Neural progenitor cell (in vitro differentiated cells): ENCODE data around the gene MKNK1. TPM values are rescaled to one million over a fixed set of nuclear protein-coding genes. Genes with fewer than 3 reads are reported as not detected.
A peak's percentile ranks its signal among the peaks of the same experiment; 100 is the strongest.

Experiments used
- DNase-seq: peaks from one replicate; pipeline ENCODE4 v3.0.0-alpha.2; 2016; ENCODE audit warnings: low spot score
- H2AFZ ChIP-seq: fragments of 200-600 bp; sonication (generic); replicated peaks from 2 replicates; pipeline ENCODE4 v1.6.1; 2016; ENCODE audit warnings: antibody characterized with exemption
- H3F3A ChIP-seq: fragments of 200-600 bp; sonication (generic); 2 replicates; pipeline ENCODE4 v1.6.1; 2016; ENCODE audit warnings: antibody characterized with exemption, low read depth
- H3K27ac ChIP-seq: fragments of 200-600 bp; sonication (generic); 2 replicates; pipeline ENCODE4 v1.5.1; 2016; ENCODE audit warnings: mild to moderate bottlenecking
- H3K27me3 ChIP-seq: fragments of 200-600 bp; sonication (generic); 2 replicates; pipeline ENCODE4 v1.6.1; 2016; ENCODE audit warnings: mild to moderate bottlenecking, moderate library complexity
- H3K36me3 ChIP-seq: fragments of 200-600 bp; sonication (generic); 2 replicates; pipeline ENCODE4 v1.5.1; 2016
- H3K4me1 ChIP-seq: fragments of 200-600 bp; sonication (generic); 2 replicates; pipeline ENCODE4 v1.6.1; 2016; ENCODE audit warnings: mixed run types
- H3K4me2 ChIP-seq: fragments of 200-600 bp; sonication (generic); 2 replicates; pipeline ENCODE4 v1.6.1; 2016
- H3K4me3 ChIP-seq: fragments of 200-600 bp; sonication (generic); 2 replicates; pipeline ENCODE4 v1.5.1; 2016
- H3K79me2 ChIP-seq: fragments of 200-600 bp; sonication (generic); 2 replicates; pipeline ENCODE4 v1.6.1; 2016; ENCODE audit warnings: low read depth
- H3K9ac ChIP-seq: fragments of 200-600 bp; sonication (generic); 2 replicates; pipeline ENCODE4 v1.6.1; 2016
- H3K9me3 ChIP-seq: fragments of 200-600 bp; sonication (generic); 2 replicates; pipeline ENCODE4 v1.5.1; 2016; ENCODE audit warnings: low read depth
- H4K20me1 ChIP-seq: fragments of 200-600 bp; sonication (generic); 2 replicates; pipeline ENCODE4 v1.6.1; 2016; ENCODE audit warnings: low read depth
- H3K27ac Mint-ChIP-seq: 3 replicates; pipeline ENCODE4 v1.8.0; 2021; ENCODE audit warnings: mixed read lengths
- H3K27me3 Mint-ChIP-seq: 2 replicates; pipeline ENCODE4 v1.8.0; 2022; ENCODE audit warnings: low read depth, mild to moderate bottlenecking, inconsistent platforms, moderate library complexity, mixed read lengths; ENCODE audit not compliant: insufficient read depth
- H3K36me3 Mint-ChIP-seq: 3 replicates; pipeline ENCODE4 v1.8.0; 2021; ENCODE audit warnings: mixed read lengths
- H3K4me1 Mint-ChIP-seq: 3 replicates; pipeline ENCODE4 v1.8.0; 2021; ENCODE audit warnings: mixed read lengths
- H3K4me3 Mint-ChIP-seq: 3 replicates; pipeline ENCODE4 v1.8.0; 2021; ENCODE audit warnings: mild to moderate bottlenecking, moderate library complexity, mixed read lengths
- H3K9me3 Mint-ChIP-seq: 3 replicates; pipeline ENCODE4 v1.8.0; 2020; ENCODE audit warnings: mixed read lengths
- CTCF ChIP-seq: fragments of 200-600 bp; sonication (generic); IDR thresholded peaks from 2 replicates; pipeline ENCODE4 v1.5.1; 2017; ENCODE audit warnings: antibody characterized with exemption, mild to moderate bottlenecking
- EZH2 ChIP-seq: fragments of 200-600 bp; sonication (generic); IDR thresholded peaks from 2 replicates; pipeline ENCODE4 v1.6.1; 2017; ENCODE audit warnings: antibody characterized with exemption, mild to moderate bottlenecking, moderate library complexity
- EZH2phosphoT487 ChIP-seq: fragments of 200-600 bp; sonication (generic); IDR thresholded peaks from 2 replicates; pipeline ENCODE4 v1.6.1; 2017; ENCODE audit warnings: antibody characterized with exemption
- total RNA-seq: library from RNA; depleted of rRNA; stranded (reverse); fragments of >200 nt; gene quantifications from 2 replicates; pipeline ENCODE4 v1.2.3, GENCODE V29; 2015; ENCODE audit warnings: low replicate concordance

MKNK1 gene
- total RNA-seq, 1 donor from 2014 or later = 10.5 TPM

- Histone ChIP-seq H3K4me2 (no peak overlapping the region), H3K27me3 (no peaks in the 10 kb centered on the region), H3F3A (peaks cover 13% of the 10 kb centered on the region), H3K36me3 (no peaks in the 10 kb centered on the region), H3K4me1 (peaks cover 13% of the 10 kb centered on the region), H3K4me3 (no peak overlapping the region), H4K20me1 (no peaks in the 10 kb centered on the region), H3K9ac (no peak overlapping the region), H3K79me2 (no peaks in the 10 kb centered on the region), H2AFZ (no peak overlapping the region), H3K9me3 (no peaks in the 10 kb centered on the region), H3K27ac (no peak overlapping the region)
- Mint-ChIP-seq H3K4me3 (no peak overlapping the region), H3K27me3 (peaks cover 21% of the 10 kb centered on the region), H3K4me1 (peaks cover 19% of the 10 kb centered on the region), H3K36me3 (peaks cover under 1% of the 10 kb centered on the region), H3K9me3 (no peaks in the 10 kb centered on the region), H3K27ac (peak overlapping the region; percentile 52)
- TF ChIP-seq CTCF (no peak), EZH2phosphoT487 (no peak), EZH2 (no peak)
- no peak for DNase-seq
These were observed 2.3 kb upstream of the MKNK1 start for GRCh38 chr1:46606255-46606965.

- Histone ChIP-seq H3K36me3 (no peaks in the 10 kb centered on the region), H4K20me1 (no peaks in the 10 kb centered on the region), H2AFZ (no peak overlapping the region), H3K4me1 (peaks cover 13% of the 10 kb centered on the region), H3K4me3 (peak overlapping the region; percentile 65), H3K9ac (no peak overlapping the region), H3K4me2 (peak overlapping the region; percentile 77), H3K27ac (no peak overlapping the region), H3K27me3 (no peaks in the 10 kb centered on the region), H3F3A (peaks cover 13% of the 10 kb centered on the region), H3K79me2 (no peaks in the 10 kb centered on the region), H3K9me3 (no peaks in the 10 kb centered on the region)
- Mint-ChIP-seq H3K27me3 (peaks cover 21% of the 10 kb centered on the region), H3K4me3 (peak overlapping the region; percentile 90), H3K36me3 (no peaks in the 10 kb centered on the region), H3K9me3 (no peaks in the 10 kb centered on the region), H3K27ac (no peak overlapping the region), H3K4me1 (peaks cover 14% of the 10 kb centered on the region)
- TF ChIP-seq CTCF = no peak
- TF ChIP-seq EZH2 = no peak
- TF ChIP-seq EZH2phosphoT487 = no peak
- no peak for DNase-seq
These were observed 1.2 kb upstream of the MKNK1 start for GRCh38 chr1:46605232-46605631.

GRCh38 chr1:46603481-46603857 is 599 bp downstream of the MKNK1 start:
- no peaks in the 10 kb centered on the region for H3K36me3 Mint-ChIP-seq
- no peak overlapping the region for H3K27ac Mint-ChIP-seq
- H3K9me3 ChIP-seq = no peaks in the 10 kb centered on the region
- H3K4me2 ChIP-seq = peak overlapping the region; percentile 80
- H3F3A ChIP-seq = peaks cover 13% of the 10 kb centered on the region
- TF ChIP-seq EZH2phosphoT487 = no peak
- TF ChIP-seq CTCF = no peak
- peak overlapping the region; percentile 90 for H2AFZ ChIP-seq
- H3K9me3 Mint-ChIP-seq = no peaks in the 10 kb centered on the region
- H3K4me1 Mint-ChIP-seq = peaks cover 14% of the 10 kb centered on the region
- no peak for DNase-seq
- peaks cover 13% of the 10 kb centered on the region for H3K4me1 ChIP-seq
- no peak overlapping the region for H3K9ac ChIP-seq
- no peaks in the 10 kb centered on the region for H4K20me1 ChIP-seq
- H3K79me2 ChIP-seq = no peaks in the 10 kb centered on the region
- H3K36me3 ChIP-seq = no peaks in the 10 kb centered on the region
- H3K27ac ChIP-seq = no peak overlapping the region
- H3K27me3 ChIP-seq = no peaks in the 10 kb centered on the region
- peak overlapping the region; percentile 90 for H3K4me3 Mint-ChIP-seq
- peak overlapping the region; percentile 65 for H3K4me3 ChIP-seq
- H3K27me3 Mint-ChIP-seq = peaks cover 19% of the 10 kb centered on the region
